ENCODE results near the gene MFSD12. TPM values are rescaled to one million over a fixed set of nuclear protein-coding genes. Genes with fewer than 3 reads are reported as not detected.
A peak's percentile ranks its signal among the peaks of the same experiment; 100 is the strongest.

The MFSD12 gene
- total RNA-seq, 1 experiment from 2014 or later = 131 TPM

GRCh38 chr19:3536429-3537100 is 20.8 kb downstream of the MFSD12 start:
- H3K4me1 ChIP-seq (ENCODE audit: control insufficient read depth in 1 of 2, insufficient read depth in 2 of 2, low read length in 2 of 2) = peaks cover 3 to 22% of the 10 kb centered on the region in 2 experiments; a peak in 3 of 4 replicates
- H3K4me2 ChIP-seq (ENCODE audit: low read length) = no peak overlapping the region
- H3K9ac ChIP-seq (ENCODE audit: low read length) = no peak overlapping the region
- H3K4me3 ChIP-seq (replicated peaks in 1 of 2; ENCODE audit: low read depth in 1 of 2, low read length in 2 of 2) = no peak overlapping the region
- POLR2A ChIA-PET = interaction anchor here (0.6 to 1.0 kb wide), 2 partner anchors 11 to 37 kb away, joined by 3 to 6 read pairs; no protein-coding TSS in a partner anchor
- no peak overlapping the region for H2AFZ ChIP-seq (ENCODE audit: low read depth, low read length, poor library complexity, severe bottlenecking)
- 0 out of 2 replicates have a peak, but pooled peaks have one; percentile 1 for ATAC-seq
- intact Hi-C loops (cut with micrococcal nuclease) = no loop called here
- CTCF ChIA-PET = no interaction called here
- H3K36me3 ChIP-seq (ENCODE audit: control insufficient read depth in 1 of 2, insufficient read depth in 2 of 2, low read length in 2 of 2) = peaks cover 9 to 20% of the 10 kb centered on the region in 2 experiments; a peak in 3 of 4 replicates
- no peaks in the 10 kb centered on the region for H3K27me3 ChIP-seq (ENCODE audit: insufficient read depth, low read length)
- no peaks in the 10 kb centered on the region for H3K9me3 ChIP-seq (ENCODE audit: control insufficient read depth in 1 of 2, insufficient read depth in 1 of 2, low read depth in 1 of 2, low read length in 2 of 2)
- no peaks in the 10 kb centered on the region for H3K79me2 ChIP-seq (ENCODE audit: insufficient read depth, low read length)
- no TSS peak for BruUV-seq (replicated peaks)
- no peak for TF ChIP-seq TCF7L2 (IDR thresholded peaks at IDR 0.05; ENCODE audit: borderline replicate concordance, extremely low read depth, insufficient read depth, insufficient read length)
- TF ChIP-seq, protein P1, sequence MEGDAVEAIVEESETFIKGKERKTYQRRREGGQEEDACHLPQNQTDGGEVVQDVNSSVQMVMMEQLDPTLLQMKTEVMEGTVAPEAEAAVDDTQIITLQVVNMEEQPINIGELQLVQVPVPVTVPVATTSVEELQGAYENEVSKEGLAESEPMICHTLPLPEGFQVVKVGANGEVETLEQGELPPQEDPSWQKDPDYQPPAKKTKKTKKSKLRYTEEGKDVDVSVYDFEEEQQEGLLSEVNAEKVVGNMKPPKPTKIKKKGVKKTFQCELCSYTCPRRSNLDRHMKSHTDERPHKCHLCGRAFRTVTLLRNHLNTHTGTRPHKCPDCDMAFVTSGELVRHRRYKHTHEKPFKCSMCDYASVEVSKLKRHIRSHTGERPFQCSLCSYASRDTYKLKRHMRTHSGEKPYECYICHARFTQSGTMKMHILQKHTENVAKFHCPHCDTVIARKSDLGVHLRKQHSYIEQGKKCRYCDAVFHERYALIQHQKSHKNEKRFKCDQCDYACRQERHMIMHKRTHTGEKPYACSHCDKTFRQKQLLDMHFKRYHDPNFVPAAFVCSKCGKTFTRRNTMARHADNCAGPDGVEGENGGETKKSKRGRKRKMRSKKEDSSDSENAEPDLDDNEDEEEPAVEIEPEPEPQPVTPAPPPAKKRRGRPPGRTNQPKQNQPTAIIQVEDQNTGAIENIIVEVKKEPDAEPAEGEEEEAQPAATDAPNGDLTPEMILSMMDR (IDR thresholded peaks at IDR 0.05 in 2 of 3, conservative IDR thresholded peaks at IDR 0.05 in 1 of 3; ENCODE audit: borderline replicate concordance in 1 of 3, insufficient read depth in 1 of 3, low read depth in 2 of 3, low read length in 2 of 3) = no peak
- TF ChIP-seq ELF1 (IDR thresholded peaks at IDR 0.05; ENCODE audit: borderline replicate concordance, low read depth) = no peak
- TF ChIP-seq JUND (IDR thresholded peaks at IDR 0.05) = no peak
- no peak for TF ChIP-seq SRF (IDR thresholded peaks at IDR 0.05; ENCODE audit: low read depth)
- TF ChIP-seq ZNF274 (IDR thresholded peaks at IDR 0.05; ENCODE audit: low read depth, low read length) = no peak
- TF ChIP-seq ZFX (IDR thresholded peaks at IDR 0.05) = no peak
- TF ChIP-seq EZH2 (IDR thresholded peaks at IDR 0.05) = no peak
- no peak for TF ChIP-seq POLR2AphosphoS5 (IDR thresholded peaks at IDR 0.05; ENCODE audit: low read depth, low read length)
- TF ChIP-seq SIN3A (IDR thresholded peaks at IDR 0.05; ENCODE audit: low read depth) = no peak
- no peak for TF ChIP-seq RAD21 (IDR thresholded peaks at IDR 0.05; ENCODE audit: low read depth)
- TF ChIP-seq MAX (IDR thresholded peaks at IDR 0.05) = no peak
- TF ChIP-seq EZH2phosphoT487 (IDR thresholded peaks at IDR 0.05; ENCODE audit: borderline replicate concordance) = no peak
- no peak for TF ChIP-seq FOSL1 (IDR thresholded peaks at IDR 0.05; ENCODE audit: low read depth)
- TF ChIP-seq CEBPB (IDR thresholded peaks at IDR 0.05; ENCODE audit: low read depth) = no peak
- no peak for TF ChIP-seq ZBTB33 (IDR thresholded peaks at IDR 0.05; ENCODE audit: extremely low read depth, insufficient replicate concordance, low read length)
- TF ChIP-seq, protein P2, sequence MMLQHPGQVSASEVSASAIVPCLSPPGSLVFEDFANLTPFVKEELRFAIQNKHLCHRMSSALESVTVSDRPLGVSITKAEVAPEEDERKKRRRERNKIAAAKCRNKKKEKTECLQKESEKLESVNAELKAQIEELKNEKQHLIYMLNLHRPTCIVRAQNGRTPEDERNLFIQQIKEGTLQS (IDR thresholded peaks at IDR 0.05) = no peak
- no peak for TF ChIP-seq SP1 (IDR thresholded peaks at IDR 0.05; ENCODE audit: low read depth)
- no peak for DNase-seq (ENCODE audit: low read depth, low spot score)
- RAD21 ChIA-PET (ENCODE audit: low non-redundant PET in 1 of 2, low total read pairs in 2 of 2, uncharacterized antibody in 2 of 2, unreplicated experiment in 2 of 2) = no interaction called here
- H3K9me2 ChIP-seq (ENCODE audit: insufficient read depth) = no peaks in the 10 kb centered on the region
- H3K27ac ChIP-seq (ENCODE audit: low read depth, low read length) = no peak overlapping the region
- no peaks in the 10 kb centered on the region for H4K20me1 ChIP-seq (ENCODE audit: insufficient read depth)
